NT2/D1 (cell line): ENCODE results near the gene TOMM20.

Source experiments
- DNase-seq: peaks from one replicate; pipeline ENCODE4 v3.0.0-alpha.2; 2011; ENCODE audit warnings: low read depth, low spot score
- H3K27me3 ChIP-seq: 2 replicates; pipeline ENCODE4 v1.6.0; 2011; ENCODE audit warnings: mild to moderate bottlenecking; ENCODE audit not compliant: insufficient read length, insufficient read depth
- H3K36me3 ChIP-seq: 2 replicates; pipeline ENCODE4 v1.6.1; 2011; ENCODE audit warnings: mild to moderate bottlenecking, low read length, mixed read lengths; ENCODE audit not compliant: insufficient read depth, insufficient read length
- H3K4me1 ChIP-seq: 2 replicates; pipeline ENCODE4 v1.5.1; 2011; ENCODE audit not compliant: insufficient read depth, insufficient read length
- H3K4me3 ChIP-seq: 2 replicates; pipeline ENCODE4 v1.5.1; 2011; ENCODE audit warnings: low read depth; ENCODE audit not compliant: insufficient read length
- H3K9ac ChIP-seq: 2 replicates; pipeline ENCODE4 v1.6.0; 2011; ENCODE audit warnings: low read depth; ENCODE audit not compliant: insufficient read length
- H3K9me3 ChIP-seq: 2 replicates; pipeline ENCODE4 v1.5.1; 2011; ENCODE audit warnings: mild to moderate bottlenecking, low read length; ENCODE audit not compliant: insufficient read depth
- SUZ12 ChIP-seq: IDR thresholded peaks from 2 replicates; pipeline ENCODE4 v1.6.1; 2011; ENCODE audit not compliant: insufficient read length, insufficient read depth; ENCODE audit errors: extremely low read depth
- YY1 ChIP-seq: IDR thresholded peaks from 2 replicates; pipeline ENCODE4 v1.6.1; 2011; ENCODE audit not compliant: insufficient read length, insufficient read depth
- ZNF274 ChIP-seq: IDR thresholded peaks from 2 replicates; pipeline ENCODE4 v1.6.1; 2011; ENCODE audit warnings: mild to moderate bottlenecking, low read depth, low read length

The TOMM20 gene

GRCh38 chr1:235151033-235151432 is 22.4 kb upstream of the TOMM20 start:
- Histone ChIP-seq H3K4me3 (no peak overlapping the region), H3K4me1 (no peaks in the 10 kb centered on the region), H3K27me3 (no peaks in the 10 kb centered on the region), H3K9ac (no peak overlapping the region), H3K9me3 (no peaks in the 10 kb centered on the region), H3K36me3 (peaks cover 90% of the 10 kb centered on the region)
- no peak for DNase-seq
- TF ChIP-seq ZNF274 (no peak), YY1 (no peak), SUZ12 (no peak)

DNA sequence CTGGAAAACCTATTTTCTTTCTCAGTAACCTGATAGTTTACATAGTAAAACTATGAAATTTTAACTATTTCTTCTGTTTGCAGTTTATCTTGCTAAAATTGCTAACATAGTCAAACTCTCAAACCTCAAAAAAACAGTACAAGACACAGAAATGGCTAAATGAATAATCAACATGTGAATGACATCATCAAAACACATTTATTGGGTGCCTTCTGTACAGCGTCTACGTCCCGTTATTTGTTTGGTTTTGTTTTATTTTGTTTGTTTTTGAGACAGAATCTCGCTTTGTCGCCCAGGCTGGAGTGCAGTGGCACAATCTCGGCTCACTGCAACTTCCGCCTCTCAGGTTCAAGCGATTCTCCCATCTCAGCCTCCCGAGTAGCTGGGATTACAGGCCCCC is 21.2 kb upstream of the TOMM20 start:
- Histone ChIP-seq H3K4me3 (no peak overlapping the region), H3K27me3 (no peaks in the 10 kb centered on the region), H3K9me3 (no peaks in the 10 kb centered on the region), H3K4me1 (no peaks in the 10 kb centered on the region), H3K36me3 (peaks cover 95% of the 10 kb centered on the region), H3K9ac (no peak overlapping the region)
- no peak for TF ChIP-seq YY1
- TF ChIP-seq ZNF274, result no peak
- no peak for TF ChIP-seq SUZ12
- no peak for DNase-seq

- Histone ChIP-seq H3K27me3 (no peaks in the 10 kb centered on the region), H3K9me3 (no peaks in the 10 kb centered on the region), H3K4me3 (no peak overlapping the region), H3K36me3 (peaks cover 97% of the 10 kb centered on the region), H3K9ac (no peak overlapping the region), H3K4me1 (no peaks in the 10 kb centered on the region)
- no peak for TF ChIP-seq YY1
- TF ChIP-seq ZNF274, result no peak
- no peak for TF ChIP-seq SUZ12
- no peak for DNase-seq
These were observed 18.6 kb upstream of the TOMM20 start for GRCh38 chr1:235147269-235147668.

GRCh38 chr1:235145639-235146038 is 17.0 kb upstream of the TOMM20 start:
- H3K36me3 ChIP-seq, result peaks cover 89% of the 10 kb centered on the region
- DNase-seq, result no peak

GRCh38 chr1:235142991-235143390 is 14.4 kb upstream of the TOMM20 start:
- Histone ChIP-seq H3K27me3 (no peaks in the 10 kb centered on the region), H3K9me3 (peaks cover 4% of the 10 kb centered on the region; the same call in 1 of the 2 replicates), H3K4me1 (no peaks in the 10 kb centered on the region), H3K4me3 (no peak overlapping the region), H3K36me3 (peaks cover 87% of the 10 kb centered on the region), H3K9ac (no peak overlapping the region)
- no peak for DNase-seq
- TF ChIP-seq ZNF274 (no peak), YY1 (no peak), SUZ12 (no peak)

More at GRCh38 chr1:235145639-235146038, 17.0 kb upstream of the TOMM20 start:
- Histone ChIP-seq H3K4me3 (no peak overlapping the region), H3K27me3 (no peaks in the 10 kb centered on the region), H3K4me1 (no peaks in the 10 kb centered on the region), H3K9me3 (peaks cover 4% of the 10 kb centered on the region; the same call in 1 of the 2 replicates), H3K9ac (no peak overlapping the region)
- TF ChIP-seq YY1 (no peak), SUZ12 (no peak), ZNF274 (no peak)

DNA sequence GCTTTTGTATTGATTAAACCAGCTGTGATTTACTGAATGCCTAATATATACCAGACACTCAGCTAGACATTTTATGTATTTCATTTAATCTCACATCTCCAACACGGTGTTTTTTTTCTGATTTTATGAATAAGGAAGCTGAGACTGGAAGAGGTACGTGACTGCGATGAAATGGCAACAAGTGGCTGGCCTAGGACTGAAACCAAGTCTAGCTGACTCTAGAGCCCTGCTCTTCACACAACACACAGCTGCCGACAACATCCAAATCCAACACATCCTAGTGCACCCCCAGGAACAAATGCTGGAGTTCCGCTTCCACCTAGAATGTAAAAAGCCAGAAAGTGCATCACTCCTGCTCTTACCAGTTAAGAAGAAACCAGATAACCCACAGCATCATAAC is 10.7 kb upstream of the TOMM20 start:
- TF ChIP-seq ZNF274 (no peak), SUZ12 (no peak), YY1 (no peak)
- Histone ChIP-seq H3K9ac (no peak overlapping the region), H3K36me3 (peaks cover 83% of the 10 kb centered on the region), H3K4me3 (no peak overlapping the region), H3K4me1 (no peaks in the 10 kb centered on the region), H3K27me3 (no peaks in the 10 kb centered on the region), H3K9me3 (peaks cover 4% of the 10 kb centered on the region; the same call in 1 of the 2 replicates)
- DNase-seq, result no peak

GRCh38 chr1:235138821-235139220 is 10.2 kb upstream of the TOMM20 start:
- TF ChIP-seq YY1 (no peak), ZNF274 (no peak), SUZ12 (no peak)
- H3K36me3 ChIP-seq, result peaks cover 83% of the 10 kb centered on the region

More at GRCh38 chr1:235138821-235139220, 10.2 kb upstream of the TOMM20 start:
- H3K4me3 ChIP-seq, result no peak overlapping the region
- no peak overlapping the region for H3K9ac ChIP-seq
- H3K27me3 ChIP-seq, result no peaks in the 10 kb centered on the region
- peaks cover 4% of the 10 kb centered on the region; the same call in 1 of the 2 replicates for H3K9me3 ChIP-seq
- DNase-seq, result no peak
- no peaks in the 10 kb centered on the region for H3K4me1 ChIP-seq
